ENCODE data around the gene IQGAP3.

DNA sequence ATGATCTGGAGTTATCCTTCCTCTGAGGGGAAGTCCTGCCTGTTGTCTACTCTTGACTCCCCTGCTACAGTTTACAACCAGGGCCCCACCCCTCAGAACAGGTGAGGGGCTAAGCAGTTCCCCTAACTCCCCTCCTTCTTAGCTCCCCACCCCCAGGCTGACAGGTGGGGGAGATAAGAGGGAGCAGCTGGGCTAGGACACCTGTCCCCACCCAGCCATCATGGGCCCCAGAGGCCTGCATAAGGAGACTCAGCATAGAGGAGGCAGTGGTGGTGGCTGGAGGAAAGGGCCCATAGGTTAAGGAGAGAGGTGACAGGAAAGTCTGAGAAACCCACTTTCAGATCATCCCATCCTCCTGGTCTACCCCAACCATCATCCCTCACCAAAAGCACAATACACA is 78.6 kb downstream of the IQGAP3 start:
- TF ChIP-seq, protein P1, sequence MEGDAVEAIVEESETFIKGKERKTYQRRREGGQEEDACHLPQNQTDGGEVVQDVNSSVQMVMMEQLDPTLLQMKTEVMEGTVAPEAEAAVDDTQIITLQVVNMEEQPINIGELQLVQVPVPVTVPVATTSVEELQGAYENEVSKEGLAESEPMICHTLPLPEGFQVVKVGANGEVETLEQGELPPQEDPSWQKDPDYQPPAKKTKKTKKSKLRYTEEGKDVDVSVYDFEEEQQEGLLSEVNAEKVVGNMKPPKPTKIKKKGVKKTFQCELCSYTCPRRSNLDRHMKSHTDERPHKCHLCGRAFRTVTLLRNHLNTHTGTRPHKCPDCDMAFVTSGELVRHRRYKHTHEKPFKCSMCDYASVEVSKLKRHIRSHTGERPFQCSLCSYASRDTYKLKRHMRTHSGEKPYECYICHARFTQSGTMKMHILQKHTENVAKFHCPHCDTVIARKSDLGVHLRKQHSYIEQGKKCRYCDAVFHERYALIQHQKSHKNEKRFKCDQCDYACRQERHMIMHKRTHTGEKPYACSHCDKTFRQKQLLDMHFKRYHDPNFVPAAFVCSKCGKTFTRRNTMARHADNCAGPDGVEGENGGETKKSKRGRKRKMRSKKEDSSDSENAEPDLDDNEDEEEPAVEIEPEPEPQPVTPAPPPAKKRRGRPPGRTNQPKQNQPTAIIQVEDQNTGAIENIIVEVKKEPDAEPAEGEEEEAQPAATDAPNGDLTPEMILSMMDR (IDR thresholded peaks at IDR 0.05) = no peak
- TF ChIP-seq EP300 (IDR thresholded peaks at IDR 0.05; ENCODE audit: low read depth) = no peak

All from transverse colon (tissue), 3 donors.